ENCODE data around the gene MYO5B. TPM values are rescaled to one million over a fixed set of nuclear protein-coding genes. Genes with fewer than 3 reads are reported as not detected.

MYO5B gene
- total RNA-seq, 4 donors from 2014 or later: 53.1 to 74.8 (median 55.2) TPM

GRCh38 chr18:49863769-49864621 is 331.0 kb downstream of the MYO5B start:
- TF ChIP-seq, protein P1, sequence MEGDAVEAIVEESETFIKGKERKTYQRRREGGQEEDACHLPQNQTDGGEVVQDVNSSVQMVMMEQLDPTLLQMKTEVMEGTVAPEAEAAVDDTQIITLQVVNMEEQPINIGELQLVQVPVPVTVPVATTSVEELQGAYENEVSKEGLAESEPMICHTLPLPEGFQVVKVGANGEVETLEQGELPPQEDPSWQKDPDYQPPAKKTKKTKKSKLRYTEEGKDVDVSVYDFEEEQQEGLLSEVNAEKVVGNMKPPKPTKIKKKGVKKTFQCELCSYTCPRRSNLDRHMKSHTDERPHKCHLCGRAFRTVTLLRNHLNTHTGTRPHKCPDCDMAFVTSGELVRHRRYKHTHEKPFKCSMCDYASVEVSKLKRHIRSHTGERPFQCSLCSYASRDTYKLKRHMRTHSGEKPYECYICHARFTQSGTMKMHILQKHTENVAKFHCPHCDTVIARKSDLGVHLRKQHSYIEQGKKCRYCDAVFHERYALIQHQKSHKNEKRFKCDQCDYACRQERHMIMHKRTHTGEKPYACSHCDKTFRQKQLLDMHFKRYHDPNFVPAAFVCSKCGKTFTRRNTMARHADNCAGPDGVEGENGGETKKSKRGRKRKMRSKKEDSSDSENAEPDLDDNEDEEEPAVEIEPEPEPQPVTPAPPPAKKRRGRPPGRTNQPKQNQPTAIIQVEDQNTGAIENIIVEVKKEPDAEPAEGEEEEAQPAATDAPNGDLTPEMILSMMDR (IDR thresholded peaks at IDR 0.05): no peak
- TF ChIP-seq POLR2A (IDR thresholded peaks at IDR 0.05): no peak
- intact Hi-C loops (cut with DNase I; ENCODE audit: low total_unique reads): no loop called here
- peak in 1 of 2 donors; percentile 54 for DNase-seq (ENCODE audit: low spot score in 2 of 2)
- WGBS, 2 donors: 86 to 89% methylated on average over 26 of the region's 26 CpGs
- no peak overlapping the region for H3K4me3 ChIP-seq (ENCODE audit: low read depth, poor library complexity, severe bottlenecking)

DNA sequence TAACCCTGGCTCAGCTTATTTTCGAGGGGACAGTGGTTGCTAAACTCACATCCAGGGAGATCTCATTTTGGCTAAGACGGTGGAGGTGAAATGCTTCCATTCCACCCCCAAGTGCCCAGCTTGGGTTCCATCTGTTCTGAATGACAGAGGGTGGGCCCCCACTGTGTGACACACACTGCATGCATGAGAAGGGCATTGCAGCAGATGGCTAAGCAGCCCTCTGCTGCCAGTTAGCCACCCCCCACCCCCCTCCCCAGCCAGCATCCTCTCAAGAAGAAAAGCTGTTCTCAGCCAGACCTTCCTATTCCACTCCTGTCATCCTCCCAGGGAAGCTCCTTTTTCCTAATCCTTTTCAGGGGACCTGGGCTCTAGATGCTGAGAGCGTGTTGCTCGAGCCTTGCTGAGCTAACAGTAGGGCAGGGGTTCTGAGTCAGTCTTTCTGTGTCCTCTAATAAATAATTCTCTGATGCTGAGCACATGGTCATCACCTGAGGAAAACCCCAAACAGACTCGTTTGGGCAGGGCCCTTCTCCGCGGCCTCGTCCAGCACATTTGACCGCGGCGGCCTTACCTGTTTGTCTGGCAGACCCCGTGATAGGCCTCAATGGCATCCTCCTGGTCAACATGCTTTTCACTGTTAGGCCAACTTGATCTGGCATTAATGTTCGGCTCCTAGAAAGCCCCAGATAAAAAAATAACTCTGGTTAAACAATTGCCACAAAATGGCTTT is 332.1 kb downstream of the MYO5B start:
- intact Hi-C loops (cut with DNase I; ENCODE audit: low total_unique reads): no loop called here
- DNase-seq (ENCODE audit: low spot score in 2 of 2): peak in 1 of 2 donors; percentile 70
- H3K4me3 ChIP-seq (ENCODE audit: low read depth, poor library complexity, severe bottlenecking): no peak overlapping the region
- whole genome bisulfite sequencing, 2 donors: 90 to 94% methylated on average over 13 of the region's 13 CpGs
- TF ChIP-seq, protein P1 (IDR thresholded peaks at IDR 0.05): no peak
- no peak for TF ChIP-seq POLR2A (IDR thresholded peaks at IDR 0.05)

DNA sequence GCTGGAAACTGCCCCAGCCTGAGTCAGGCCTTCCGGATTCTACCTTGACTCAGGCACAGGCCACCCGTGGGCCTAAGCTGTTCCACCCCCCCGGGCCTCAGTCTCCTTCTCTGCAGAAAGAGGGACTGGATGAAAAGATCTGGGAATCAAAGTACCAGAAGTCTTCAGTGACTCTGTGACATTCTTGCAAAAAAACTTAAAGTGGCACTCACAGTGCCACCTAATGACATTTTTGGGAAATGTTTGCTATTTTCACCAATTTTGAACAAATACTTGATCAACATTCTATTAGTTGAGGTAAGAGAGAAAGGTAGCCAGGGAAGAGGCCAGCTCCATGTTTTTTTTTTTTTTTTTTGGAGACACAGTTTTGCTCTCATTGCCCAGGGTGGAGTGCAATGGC is 333.3 kb downstream of the MYO5B start:
- TF ChIP-seq, protein P1 (IDR thresholded peaks at IDR 0.05): no peak
- no peak for TF ChIP-seq POLR2A (IDR thresholded peaks at IDR 0.05)
- DNase-seq (ENCODE audit: low spot score in 2 of 2): peak in 1 of 2 donors; percentile 72
- intact Hi-C loops (cut with DNase I; ENCODE audit: low total_unique reads): no loop called here
- 63 to 65% methylated on average over 3 of the region's 3 CpGs for WGBS, 2 donors
- H3K4me3 ChIP-seq (ENCODE audit: low read depth, poor library complexity, severe bottlenecking): no peak overlapping the region

DNA sequence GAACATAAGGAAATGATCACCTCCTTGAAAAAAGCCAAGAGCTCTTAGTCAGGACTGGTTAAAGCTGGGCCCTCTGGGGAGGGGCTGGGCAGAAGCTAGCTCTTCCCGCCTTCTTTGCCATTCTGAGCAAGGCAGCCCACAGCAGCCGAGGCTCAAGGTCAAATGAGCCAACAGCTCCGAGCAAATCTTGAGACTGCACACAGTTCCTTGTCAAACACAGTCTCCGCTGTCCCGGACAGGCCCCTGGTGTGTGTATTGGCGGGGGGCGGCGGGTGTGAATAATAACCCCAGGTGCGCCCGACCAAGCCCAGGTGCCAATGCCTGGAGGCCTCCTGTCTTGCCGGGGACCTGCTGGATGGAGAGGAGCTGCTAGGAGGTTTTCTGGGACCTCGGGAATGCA is 335.2 kb downstream of the MYO5B start:
- TF ChIP-seq, protein P1 (IDR thresholded peaks at IDR 0.05): no peak
- TF ChIP-seq POLR2A (IDR thresholded peaks at IDR 0.05): no peak
- WGBS, 2 donors: 78 to 91% methylated on average over 11 to 12 of the region's 12 CpGs
- peak in 1 of 2 donors; percentile 60 for DNase-seq (ENCODE audit: low spot score in 2 of 2)
- H3K4me3 ChIP-seq (ENCODE audit: low read depth, poor library complexity, severe bottlenecking): no peak overlapping the region
- intact Hi-C loops (cut with DNase I; ENCODE audit: low total_unique reads): no loop called here

DNA sequence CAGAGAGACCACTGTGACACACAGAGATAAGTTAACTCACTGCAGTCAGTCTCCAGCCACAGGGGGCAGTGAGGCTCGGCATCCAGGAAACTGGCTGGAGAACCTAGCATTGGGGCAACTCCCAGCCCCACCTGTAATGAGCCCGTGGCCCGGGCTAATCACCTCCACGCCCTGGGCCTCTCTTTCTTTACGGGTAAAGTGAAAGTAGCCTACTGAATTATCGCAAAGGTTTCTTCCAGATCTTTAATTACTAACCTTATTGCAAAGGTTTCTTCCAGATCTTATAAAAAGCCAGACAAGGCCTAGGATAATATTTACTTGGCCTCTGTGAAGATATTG is 336.0 kb downstream of the MYO5B start:
- intact Hi-C loops (cut with DNase I; ENCODE audit: low total_unique reads): no loop called here
- no peak for TF ChIP-seq POLR2A (IDR thresholded peaks at IDR 0.05)
- no peak overlapping the region for H3K4me3 ChIP-seq (ENCODE audit: low read depth, poor library complexity, severe bottlenecking)
- 39 to 48% methylated on average over 6 of the region's 6 CpGs for WGBS, 2 donors
- no peak for DNase-seq (ENCODE audit: low spot score in 2 of 2)

- no peak for TF ChIP-seq POLR2A (IDR thresholded peaks at IDR 0.05)
- TF ChIP-seq, protein P1 (IDR thresholded peaks at IDR 0.05): no peak
- peak in 1 of 2 donors; percentile 90 for DNase-seq (ENCODE audit: low spot score in 2 of 2)
- intact Hi-C loops (cut with DNase I; ENCODE audit: low total_unique reads): no loop called here
- H3K4me3 ChIP-seq (ENCODE audit: low read depth, poor library complexity, severe bottlenecking): no peak overlapping the region
- 41 to 51% methylated on average over 11 of the region's 11 CpGs for WGBS, 2 donors
These were observed 336.5 kb downstream of the MYO5B start for GRCh38 chr18:49858309-49859020.

Measured in lower leg skin (tissue), 4 donors.